Endothelial cell (in vitro differentiated cells): Measurements from ENCODE around the gene C6orf89. TPM values are rescaled to one million over a fixed set of nuclear protein-coding genes. Genes with fewer than 3 reads are reported as not detected.

Source experiments
- DNase-seq: peaks from one replicate; pipeline ENCODE4 v3.0.0; 2021; ENCODE audit warnings: low spot score
- H3K27ac Mint-ChIP-seq: one replicate; pipeline ENCODE4 v1.8.0; 2021; ENCODE audit warnings: mixed read lengths, inconsistent platforms; ENCODE audit not compliant: unreplicated experiment
- H3K27me3 Mint-ChIP-seq: one replicate; pipeline ENCODE4 v1.8.0; 2021; ENCODE audit warnings: mild to moderate bottlenecking, moderate library complexity, mixed read lengths, inconsistent platforms; ENCODE audit not compliant: unreplicated experiment
- H3K36me3 Mint-ChIP-seq: one replicate; pipeline ENCODE4 v1.8.0; 2021; ENCODE audit warnings: mild to moderate bottlenecking, low read depth, mixed read lengths, inconsistent platforms; ENCODE audit not compliant: unreplicated experiment
- H3K4me1 Mint-ChIP-seq: one replicate; pipeline ENCODE4 v1.8.0; 2021; ENCODE audit warnings: mild to moderate bottlenecking, mixed read lengths, inconsistent platforms; ENCODE audit not compliant: unreplicated experiment
- H3K4me3 Mint-ChIP-seq: one replicate; pipeline ENCODE4 v1.8.0; 2021; ENCODE audit warnings: mild to moderate bottlenecking, mixed read lengths, inconsistent platforms; ENCODE audit not compliant: unreplicated experiment
- H3K9me3 Mint-ChIP-seq: one replicate; pipeline ENCODE4 v1.8.0; 2021; ENCODE audit warnings: mixed read lengths, inconsistent platforms; ENCODE audit not compliant: unreplicated experiment
- total RNA-seq: library from RNA; stranded (reverse); fragmentation: NEBNext Ultra II Directional; extraction: Animal tissue kit (Norgen Biotek cat#: 25700); gene quantifications from one replicate; pipeline ENCODE4 v1.2.1, GENCODE V29; 2021; ENCODE audit not compliant: unreplicated experiment
- TF ChIP-seq, protein P1 (sequence below): fragments of 200-600 bp; sonication (generic); IDR thresholded peaks from one replicate; pipeline ENCODE4 v1.5.0; 2021; ENCODE audit warnings: antibody characterized with exemption; ENCODE audit not compliant: unreplicated experiment

The C6orf89 gene
- total RNA-seq, 1 donor from 2014 or later = 43.2 TPM

DNA sequence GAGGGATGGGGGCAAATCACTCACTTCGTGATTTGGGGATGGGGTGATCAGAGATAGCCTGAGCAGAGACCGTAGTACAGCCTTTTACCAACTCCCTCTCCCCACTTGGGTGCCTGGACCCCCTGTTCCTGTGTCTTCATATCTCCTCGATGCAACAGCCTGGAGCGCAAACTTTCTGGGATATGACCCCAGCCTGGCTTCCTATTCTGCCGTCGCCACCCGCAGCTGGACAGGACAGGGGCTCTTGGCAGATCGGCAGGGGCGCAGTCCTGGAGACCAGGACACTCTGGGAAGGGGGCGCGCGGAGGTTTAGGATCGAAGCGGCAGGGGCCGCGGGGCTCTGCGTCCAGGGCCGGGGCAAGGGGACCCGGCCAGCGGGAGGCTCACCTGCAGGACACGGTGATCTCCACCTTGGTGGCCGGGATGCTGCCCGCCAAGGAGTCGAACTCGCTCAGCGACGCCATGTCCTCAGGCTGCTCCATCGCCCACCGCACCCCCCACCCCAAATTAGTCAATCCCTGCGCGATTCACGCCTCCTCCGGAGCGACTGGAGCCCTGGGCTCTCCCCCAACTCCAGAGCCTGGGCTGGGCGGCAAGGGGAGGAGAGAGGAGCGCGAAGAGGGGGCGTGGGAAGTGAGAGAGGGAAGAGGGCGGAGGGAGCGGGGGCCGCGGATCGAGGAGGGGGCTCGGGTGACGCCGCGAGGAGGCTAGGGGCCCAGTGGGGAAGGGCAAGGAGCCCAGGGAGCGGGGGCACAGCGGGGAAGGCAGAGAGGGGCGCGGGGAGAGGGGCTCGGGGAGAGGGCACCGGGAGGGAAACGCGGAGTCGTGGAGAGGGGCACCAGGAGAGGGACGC, 46.6 kb upstream of the C6orf89 start, which contains the start of gene CPNE5:
CPNE5 (minus strand) TSS at position 549 of the 853 bp plus-strand sequence; CDS start at position 482, 67 bp downstream.
- no peaks in the 10 kb centered on the region for H3K9me3 Mint-ChIP-seq
- peaks cover 11% of the 10 kb centered on the region for H3K27me3 Mint-ChIP-seq
- TF ChIP-seq, protein P1, sequence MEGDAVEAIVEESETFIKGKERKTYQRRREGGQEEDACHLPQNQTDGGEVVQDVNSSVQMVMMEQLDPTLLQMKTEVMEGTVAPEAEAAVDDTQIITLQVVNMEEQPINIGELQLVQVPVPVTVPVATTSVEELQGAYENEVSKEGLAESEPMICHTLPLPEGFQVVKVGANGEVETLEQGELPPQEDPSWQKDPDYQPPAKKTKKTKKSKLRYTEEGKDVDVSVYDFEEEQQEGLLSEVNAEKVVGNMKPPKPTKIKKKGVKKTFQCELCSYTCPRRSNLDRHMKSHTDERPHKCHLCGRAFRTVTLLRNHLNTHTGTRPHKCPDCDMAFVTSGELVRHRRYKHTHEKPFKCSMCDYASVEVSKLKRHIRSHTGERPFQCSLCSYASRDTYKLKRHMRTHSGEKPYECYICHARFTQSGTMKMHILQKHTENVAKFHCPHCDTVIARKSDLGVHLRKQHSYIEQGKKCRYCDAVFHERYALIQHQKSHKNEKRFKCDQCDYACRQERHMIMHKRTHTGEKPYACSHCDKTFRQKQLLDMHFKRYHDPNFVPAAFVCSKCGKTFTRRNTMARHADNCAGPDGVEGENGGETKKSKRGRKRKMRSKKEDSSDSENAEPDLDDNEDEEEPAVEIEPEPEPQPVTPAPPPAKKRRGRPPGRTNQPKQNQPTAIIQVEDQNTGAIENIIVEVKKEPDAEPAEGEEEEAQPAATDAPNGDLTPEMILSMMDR = no peak
- peaks cover 50% of the 10 kb centered on the region for H3K4me1 Mint-ChIP-seq
- H3K4me3 Mint-ChIP-seq = peak within 1 kb of the TSS; percentile 91
- peak within 1 kb of the TSS; percentile 15 for H3K27ac Mint-ChIP-seq
- peak; percentile 42 for DNase-seq
- peaks cover 16% of the 10 kb centered on the region for H3K36me3 Mint-ChIP-seq

- Mint-ChIP-seq H3K4me1 (peaks cover 44% of the 10 kb centered on the region), H3K36me3 (peaks cover 18% of the 10 kb centered on the region), H3K4me3 (peak overlapping the region; percentile 91), H3K27ac (no peak overlapping the region), H3K27me3 (peaks cover 9% of the 10 kb centered on the region), H3K9me3 (no peaks in the 10 kb centered on the region)
- TF ChIP-seq, protein P1 = peak; percentile 25
- peak; percentile 69 for DNase-seq
Measured at GRCh38 chr6:36839749-36840431, 45.9 kb upstream of the C6orf89 start.

- H3K36me3 Mint-ChIP-seq = peaks cover 14% of the 10 kb centered on the region
- peak overlapping the region; percentile 91 for H3K4me3 Mint-ChIP-seq
- TF ChIP-seq, protein P1 = no peak
- no peaks in the 10 kb centered on the region for H3K9me3 Mint-ChIP-seq
- peaks cover 9% of the 10 kb centered on the region for H3K27me3 Mint-ChIP-seq
- H3K27ac Mint-ChIP-seq = peak overlapping the region; percentile 8
- H3K4me1 Mint-ChIP-seq = peaks cover 40% of the 10 kb centered on the region
- DNase-seq = no peak
Measured at GRCh38 chr6:36840432-36841403, 45.0 kb upstream of the C6orf89 start.

DNA sequence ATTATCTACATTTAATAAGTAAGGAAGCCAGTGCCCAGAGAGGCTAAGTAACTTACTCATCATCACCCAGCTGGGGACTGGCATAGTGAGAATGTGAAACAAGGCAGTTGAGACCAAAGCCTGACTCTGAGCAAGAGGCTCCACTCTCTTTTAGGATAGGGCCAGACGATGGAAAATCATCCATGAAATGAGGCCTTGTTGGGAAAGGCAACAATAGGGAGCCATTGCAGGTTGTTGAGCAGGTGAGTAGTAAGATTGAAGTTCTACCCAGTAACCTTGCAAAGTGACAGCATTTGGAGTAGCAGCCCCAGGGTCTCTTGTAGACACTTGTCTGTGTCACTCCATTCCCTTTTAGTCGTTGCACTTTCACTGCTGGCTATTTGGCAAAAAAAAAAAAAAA, 44.0 kb upstream of the C6orf89 start:
- Mint-ChIP-seq H3K9me3 (no peaks in the 10 kb centered on the region), H3K36me3 (peaks cover 14% of the 10 kb centered on the region), H3K27me3 (peaks cover 12% of the 10 kb centered on the region), H3K4me1 (peaks cover 38% of the 10 kb centered on the region), H3K27ac (no peak overlapping the region), H3K4me3 (no peak overlapping the region)
- TF ChIP-seq, protein P1 = no peak
- DNase-seq = no peak
